ENCODE measurements around the gene CAD.

Gene CAD

DNA sequence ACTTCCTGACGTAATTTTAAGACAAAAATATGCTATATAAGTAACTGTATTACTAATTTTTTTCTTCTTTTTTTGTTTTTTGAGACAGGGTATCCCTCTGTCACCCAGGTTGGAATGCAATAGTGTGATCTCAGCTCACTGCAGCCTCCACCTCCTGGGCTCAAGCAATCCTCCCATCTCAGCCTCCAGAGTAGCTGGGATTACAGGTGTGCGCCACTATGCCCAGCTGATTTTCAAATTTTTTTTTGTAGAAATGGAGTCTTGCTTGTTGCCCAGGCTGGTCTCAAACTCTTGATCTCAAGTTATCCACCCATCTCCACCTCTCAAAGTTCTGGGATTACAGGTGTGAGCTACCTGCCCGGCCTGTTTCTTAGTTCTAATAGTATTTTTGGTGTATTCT is 38.7 kb upstream of the CAD start:
- TF ChIP-seq CTCF (IDR thresholded peaks at IDR 0.05; ENCODE audit: low read depth, low read length), result no peak
- no peak for DNase-seq (ENCODE audit: extremely low read depth, low read depth)

GRCh38 chr2:27179344-27180000 is 37.7 kb upstream of the CAD start:
- no peak for DNase-seq (ENCODE audit: extremely low read depth, low read depth)
- no peak for TF ChIP-seq CTCF (IDR thresholded peaks at IDR 0.05; ENCODE audit: low read depth, low read length)

DNA sequence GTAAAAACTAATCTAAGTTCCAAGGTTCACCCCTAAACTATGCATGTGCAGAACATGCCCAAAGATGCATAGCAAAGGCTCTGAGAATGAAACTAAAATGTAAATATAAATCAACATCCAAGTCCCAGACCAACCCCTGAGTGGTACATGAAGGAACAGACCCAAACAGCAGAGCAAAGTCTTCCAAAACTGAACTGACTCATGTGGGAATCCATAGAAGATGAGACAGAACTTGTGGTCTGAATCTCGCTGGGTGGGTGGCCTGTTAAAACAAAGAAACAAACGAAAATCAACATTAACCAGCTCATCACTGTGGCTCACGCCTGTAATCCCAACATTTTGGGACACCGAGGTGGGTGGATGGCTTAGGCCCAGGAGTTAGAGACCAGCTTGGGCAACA is 34.8 kb upstream of the CAD start:
- no peak for DNase-seq (ENCODE audit: extremely low read depth, low read depth)
- no peak for TF ChIP-seq CTCF (IDR thresholded peaks at IDR 0.05; ENCODE audit: low read depth, low read length)

- no peak for TF ChIP-seq CTCF (IDR thresholded peaks at IDR 0.05; ENCODE audit: low read depth, low read length)
- no peak for DNase-seq (ENCODE audit: extremely low read depth, low read depth)
Observed at GRCh38 chr2:27184115-27184514, 33.1 kb upstream of the CAD start.

DNA sequence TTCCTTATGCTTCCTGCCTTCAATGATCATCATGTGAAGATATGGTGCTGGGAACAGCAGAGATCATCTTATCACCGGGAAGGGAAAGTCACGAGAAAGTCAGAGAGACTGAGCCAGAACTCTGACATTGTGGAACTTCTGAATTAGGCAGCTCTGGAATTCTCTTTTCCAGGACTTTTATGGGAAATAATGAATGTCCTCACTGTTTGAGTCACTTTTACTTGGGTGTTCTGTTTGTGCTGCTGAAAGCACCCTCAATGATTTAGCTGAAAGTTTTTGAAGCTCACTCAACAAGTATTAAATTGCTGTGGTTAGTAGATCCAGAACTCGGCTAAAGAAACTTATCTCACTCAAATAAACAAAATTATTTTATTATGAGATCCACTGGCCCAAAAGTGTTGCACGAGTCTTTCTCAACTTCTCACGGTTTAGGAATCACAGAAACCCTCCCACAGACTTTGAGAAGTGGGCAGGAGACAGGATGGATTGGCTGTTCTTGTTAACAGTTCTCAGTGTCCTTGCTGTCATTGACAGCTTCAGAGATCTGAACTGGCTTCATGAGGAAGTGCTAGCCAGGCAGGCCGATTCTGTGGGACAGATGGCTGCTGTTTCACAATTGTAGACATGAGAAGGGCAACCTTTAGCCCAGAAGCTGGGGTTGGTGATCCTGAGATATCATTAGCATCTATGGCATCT is 31.7 kb upstream of the CAD start:
- DNase-seq (ENCODE audit: extremely low read depth, low read depth), result peak; percentile 64
- TF ChIP-seq CTCF (IDR thresholded peaks at IDR 0.05; ENCODE audit: low read depth, low read length), result no peak

DNA sequence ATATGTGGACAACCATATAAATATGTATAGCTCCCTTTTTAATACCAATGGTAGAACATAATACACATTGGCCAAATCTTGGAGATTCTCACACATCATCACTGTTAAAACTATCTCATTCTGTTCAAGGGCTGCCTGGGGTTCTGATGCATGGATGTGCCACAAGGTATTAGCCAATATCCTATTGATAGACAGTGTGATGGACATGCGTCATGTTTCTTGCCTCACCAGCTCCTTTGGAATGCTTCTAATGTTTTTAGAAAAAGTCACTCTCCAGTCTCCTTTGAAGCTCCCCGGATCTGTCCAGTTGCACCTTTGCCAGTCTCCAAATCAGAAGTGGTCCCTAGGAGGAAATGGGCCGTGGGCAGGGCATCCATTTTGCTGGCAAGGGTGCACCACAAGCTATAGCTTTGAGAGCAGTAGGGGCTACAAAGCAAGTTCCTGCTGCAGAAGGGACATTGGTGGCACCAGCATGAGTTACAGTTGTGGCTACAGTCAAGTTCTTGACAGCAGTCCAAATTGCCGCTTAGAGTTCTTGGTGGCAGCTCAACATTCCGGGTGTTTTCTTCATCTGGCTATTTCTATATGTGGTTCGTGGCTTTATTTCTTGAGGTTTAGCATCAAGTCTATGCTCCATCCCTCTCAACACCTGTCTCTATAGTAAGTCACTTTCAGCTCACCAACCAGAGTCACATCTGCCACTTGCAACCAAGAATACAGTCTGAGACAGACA is 30.4 kb upstream of the CAD start:
- no peak for DNase-seq (ENCODE audit: extremely low read depth, low read depth)
- TF ChIP-seq CTCF (IDR thresholded peaks at IDR 0.05; ENCODE audit: low read depth, low read length), result no peak

DNA sequence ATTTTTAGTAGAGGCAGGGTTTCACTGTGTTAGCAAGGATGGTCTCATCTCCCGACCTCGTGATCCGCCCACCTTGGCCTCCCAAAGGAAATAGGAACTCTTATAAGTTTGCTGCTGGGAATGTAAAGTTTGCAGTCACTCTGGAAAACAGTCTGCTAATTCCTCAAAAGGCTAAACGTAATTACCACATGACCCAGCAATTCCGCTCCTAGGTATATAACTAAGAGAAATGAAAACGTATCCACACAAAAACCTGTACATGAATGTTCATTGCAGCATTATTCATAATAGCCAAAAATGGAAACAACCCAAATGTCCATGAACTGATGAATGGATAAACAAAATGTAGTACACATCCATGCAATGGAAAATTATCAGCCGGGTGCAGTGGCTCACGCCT is 27.2 kb upstream of the CAD start:
- DNase-seq (ENCODE audit: extremely low read depth, low read depth), result no peak
- no peak for TF ChIP-seq CTCF (IDR thresholded peaks at IDR 0.05; ENCODE audit: low read depth, low read length)

All from AG09319 (cell line).